ENCODE data around the gene PRKCE. TPM values are rescaled to one million over a fixed set of nuclear protein-coding genes. Genes with fewer than 3 reads are reported as not detected.

Gene PRKCE
- total and polyA plus RNA-seq, 2 experiments from 2014 or later, result 9.6 to 11.9 TPM

- no peak overlapping the region for H3K27ac ChIP-seq
- no peaks in the 10 kb centered on the region for H3K9me3 ChIP-seq (ENCODE audit: low read depth)
- no peak overlapping the region for H3K4me3 ChIP-seq
- no peaks in the 10 kb centered on the region for H3K79me2 ChIP-seq
- no peak overlapping the region for H3K4me2 ChIP-seq
- H3K27me3 ChIP-seq, result no peaks in the 10 kb centered on the region
- H2AFZ ChIP-seq, result no peak overlapping the region
- H4K20me1 ChIP-seq (ENCODE audit: insufficient read depth, poor library complexity, severe bottlenecking), result no peaks in the 10 kb centered on the region
- peaks cover 10% of the 10 kb centered on the region for H3K4me1 ChIP-seq (ENCODE audit: insufficient read depth)
- H3K9me2 ChIP-seq (replicated peaks; ENCODE audit: insufficient read depth), result no peaks in the 10 kb centered on the region
- DNase-seq (ENCODE audit: low spot score), result no peak
- H3K36me3 ChIP-seq (replicated peaks; ENCODE audit: insufficient read depth, low read depth), result no peaks in the 10 kb centered on the region
- 78% methylated on average over 6 of the region's 6 CpGs for WGBS (ENCODE audit: low lambda C conversion rate, missing lambda C conversion rate)
- TF ChIP-seq EZH2phosphoT487 (IDR thresholded peaks at IDR 0.05; ENCODE audit: low read depth, severe bottlenecking, unreplicated experiment) (no peak), CTCF (IDR thresholded peaks at IDR 0.05; ENCODE audit: poor library complexity) (no peak), EZH2 (IDR thresholded peaks at IDR 0.05; ENCODE audit: borderline replicate concordance) (no peak)
These were observed 194.1 kb downstream of the PRKCE start for GRCh38 chr2:45845566-45845965.

DNA sequence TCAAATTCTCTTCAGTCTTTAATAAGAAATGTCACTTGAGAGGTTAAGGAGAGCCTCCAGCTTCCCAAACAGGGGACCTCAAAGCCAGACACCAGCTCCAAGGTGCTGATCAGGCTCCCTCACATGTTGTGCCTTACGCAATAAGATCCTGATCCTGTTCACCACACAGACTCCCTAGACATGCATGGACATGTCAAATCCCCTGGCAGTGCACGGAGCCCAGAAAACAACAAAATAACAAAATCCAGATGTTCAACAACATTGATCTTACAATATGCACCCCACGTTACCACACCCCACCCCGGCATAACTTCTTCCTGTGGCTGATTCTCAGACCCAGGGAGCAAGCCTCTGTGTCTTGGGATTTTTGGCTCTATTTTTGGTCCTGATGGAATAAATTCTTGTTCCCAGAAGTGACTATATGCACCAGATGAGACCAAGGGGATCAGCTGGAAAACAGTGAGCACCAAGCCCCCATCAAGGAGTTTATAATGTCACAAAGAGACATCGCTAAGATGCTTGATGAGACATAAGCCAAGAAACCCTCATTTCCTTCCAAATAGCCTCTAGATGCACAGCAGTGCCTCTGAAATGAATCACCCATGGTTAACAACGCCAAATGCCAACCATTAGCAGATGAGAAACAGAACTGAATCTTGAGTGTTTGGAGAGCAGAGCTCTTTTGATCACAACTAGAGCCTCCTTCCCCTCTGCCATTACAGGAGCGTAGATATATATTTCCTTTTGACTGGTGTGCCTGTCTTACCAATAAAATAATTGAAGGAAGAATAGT lies 198.2 kb downstream of the PRKCE start:
- no peak overlapping the region for H2AFZ ChIP-seq
- WGBS (ENCODE audit: low lambda C conversion rate, missing lambda C conversion rate), result 65% methylated on average over 7 of the region's 7 CpGs

DNA sequence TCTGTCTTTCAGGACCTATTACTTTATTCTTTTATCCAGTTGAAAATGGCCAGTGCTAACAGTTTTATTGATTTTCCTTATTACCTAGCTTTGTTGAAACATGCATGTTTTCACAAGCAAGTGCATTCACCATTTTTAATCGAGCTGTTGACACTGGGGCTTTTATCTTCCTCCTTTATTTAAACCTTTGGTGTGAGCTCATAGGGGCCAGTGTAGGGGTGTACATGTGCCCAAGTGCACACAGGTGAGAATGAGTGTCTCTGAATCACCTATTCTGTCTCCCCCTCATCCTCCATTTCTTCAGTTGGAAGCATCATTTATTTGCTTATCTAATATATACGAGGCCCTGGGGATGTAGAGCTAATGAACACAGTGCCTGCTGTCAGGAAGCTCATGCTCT lies 199.1 kb downstream of the PRKCE start:
- TF ChIP-seq EZH2 (IDR thresholded peaks at IDR 0.05; ENCODE audit: borderline replicate concordance), result no peak
- TF ChIP-seq EZH2phosphoT487 (IDR thresholded peaks at IDR 0.05; ENCODE audit: low read depth, severe bottlenecking, unreplicated experiment), result no peak
- no peak for TF ChIP-seq CTCF (IDR thresholded peaks at IDR 0.05; ENCODE audit: poor library complexity)
- Histone ChIP-seq H3K4me3 (no peak overlapping the region), H3K9me3 (ENCODE audit: low read depth) (no peaks in the 10 kb centered on the region), H3K27ac (no peak overlapping the region), H2AFZ (no peak overlapping the region), H3K4me2 (no peak overlapping the region), H4K20me1 (ENCODE audit: insufficient read depth, poor library complexity, severe bottlenecking) (no peaks in the 10 kb centered on the region), H3K27me3 (no peaks in the 10 kb centered on the region), H3K4me1 (ENCODE audit: insufficient read depth) (peaks cover 10% of the 10 kb centered on the region), H3K79me2 (no peaks in the 10 kb centered on the region), H3K9me2 (replicated peaks; ENCODE audit: insufficient read depth) (no peaks in the 10 kb centered on the region), H3K36me3 (replicated peaks; ENCODE audit: insufficient read depth, low read depth) (no peaks in the 10 kb centered on the region)
- no peak for DNase-seq (ENCODE audit: low spot score)
- WGBS (ENCODE audit: low lambda C conversion rate, missing lambda C conversion rate), result 89% methylated on average over 2 of the region's 2 CpGs

More for the DNA sequence above, 198.2 kb downstream of the PRKCE start:
- Histone ChIP-seq H3K9me2 (replicated peaks; ENCODE audit: insufficient read depth) (no peaks in the 10 kb centered on the region), H3K4me2 (no peak overlapping the region), H3K9me3 (ENCODE audit: low read depth) (no peaks in the 10 kb centered on the region), H3K4me3 (no peak overlapping the region), H3K36me3 (replicated peaks; ENCODE audit: insufficient read depth, low read depth) (no peaks in the 10 kb centered on the region), H3K4me1 (ENCODE audit: insufficient read depth) (peaks cover 10% of the 10 kb centered on the region), H3K27ac (peak overlapping the region; percentile 31), H3K79me2 (no peaks in the 10 kb centered on the region), H3K27me3 (no peaks in the 10 kb centered on the region), H4K20me1 (ENCODE audit: insufficient read depth, poor library complexity, severe bottlenecking) (no peaks in the 10 kb centered on the region)
- DNase-seq (ENCODE audit: low spot score), result no peak
- TF ChIP-seq EZH2 (IDR thresholded peaks at IDR 0.05; ENCODE audit: borderline replicate concordance) (no peak), EZH2phosphoT487 (IDR thresholded peaks at IDR 0.05; ENCODE audit: low read depth, severe bottlenecking, unreplicated experiment) (no peak), CTCF (IDR thresholded peaks at IDR 0.05; ENCODE audit: poor library complexity) (no peak)
